Stimulated activated CD8-positive, alpha-beta memory T cell treated with anti-CD3 and anti-CD28 coated beads, Interleukin-7, amount 100 ng/mL, for 4 hours (primary cell): Measurements from ENCODE around the gene ATG9A.
"Not testable (repeated sequence)": the region's sequence is repeated elsewhere in the genome, so short reads cannot be mapped to it uniquely, and the experiment has no call there.

Experiments used
- DNase-seq, 2 donors: peaks; one replicate each; pipeline ENCODE4 v3.0.0-alpha.2; 2020; ENCODE audit warnings: low read depth in 2 of 2

ATG9A gene

GRCh38 chr2:219229305-219230058 is at the start of gene ATG9A, which contains the start of gene ANKZF1:
Gene ATG9A (minus strand): TSS chr2:219229636. CDS start chr2:219228024, 1,612 bp downstream.
Gene ANKZF1 (plus strand): TSS chr2:219229806. CDS start chr2:219230258, 452 bp downstream.
- DNase-seq: peak; percentile 97 to 98

GRCh38 chr2:219278655-219279150 is 49.3 kb upstream of the ATG9A start:
- DNase-seq: no peak

DNA sequence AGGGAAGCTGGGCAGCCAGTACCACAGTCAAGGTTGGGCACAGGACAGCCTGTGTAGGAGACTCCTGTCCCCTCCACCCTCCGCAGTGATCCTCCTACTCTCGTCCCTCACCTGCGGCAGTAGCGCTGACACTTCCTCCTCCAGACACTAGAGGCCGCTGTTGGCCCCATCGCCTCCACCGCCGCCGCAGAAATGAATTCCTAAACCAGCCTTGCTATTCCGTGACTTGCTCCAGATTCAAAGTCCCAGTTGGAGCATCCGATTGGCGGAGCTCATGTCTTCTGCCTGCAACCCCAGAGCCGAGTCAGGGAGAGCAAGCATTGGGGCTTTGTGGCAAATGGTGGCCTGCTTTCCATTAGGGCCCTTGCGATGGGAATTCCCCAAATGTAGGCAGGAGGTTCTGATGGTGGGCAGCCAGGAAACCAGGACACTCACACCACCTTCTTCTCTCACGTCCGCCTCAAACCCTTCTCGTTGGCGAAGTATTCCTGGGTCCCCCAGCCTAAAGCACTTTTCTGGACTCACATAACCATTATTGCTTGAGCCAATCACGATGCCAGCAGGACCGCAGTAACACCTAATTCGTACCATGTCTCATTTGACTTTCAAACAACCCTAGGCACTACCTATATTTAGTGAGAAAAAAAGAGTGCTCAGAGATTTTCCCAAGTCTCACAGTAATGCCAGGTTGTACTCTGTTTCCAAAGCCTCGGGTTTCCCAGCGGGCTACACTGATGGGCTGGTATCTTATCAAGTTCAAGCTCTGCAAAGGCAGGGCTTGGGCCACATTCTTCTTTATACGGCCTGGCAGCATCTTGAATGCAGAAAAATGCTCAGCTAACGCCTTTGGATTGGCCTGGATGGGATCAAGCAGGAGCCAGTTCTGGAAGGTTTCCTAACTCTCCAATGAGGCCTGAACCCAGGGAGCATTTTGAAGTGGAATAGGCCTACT is 48.5 kb upstream of the ATG9A start:
- peak; percentile 47 to 55 for DNase-seq

DNA sequence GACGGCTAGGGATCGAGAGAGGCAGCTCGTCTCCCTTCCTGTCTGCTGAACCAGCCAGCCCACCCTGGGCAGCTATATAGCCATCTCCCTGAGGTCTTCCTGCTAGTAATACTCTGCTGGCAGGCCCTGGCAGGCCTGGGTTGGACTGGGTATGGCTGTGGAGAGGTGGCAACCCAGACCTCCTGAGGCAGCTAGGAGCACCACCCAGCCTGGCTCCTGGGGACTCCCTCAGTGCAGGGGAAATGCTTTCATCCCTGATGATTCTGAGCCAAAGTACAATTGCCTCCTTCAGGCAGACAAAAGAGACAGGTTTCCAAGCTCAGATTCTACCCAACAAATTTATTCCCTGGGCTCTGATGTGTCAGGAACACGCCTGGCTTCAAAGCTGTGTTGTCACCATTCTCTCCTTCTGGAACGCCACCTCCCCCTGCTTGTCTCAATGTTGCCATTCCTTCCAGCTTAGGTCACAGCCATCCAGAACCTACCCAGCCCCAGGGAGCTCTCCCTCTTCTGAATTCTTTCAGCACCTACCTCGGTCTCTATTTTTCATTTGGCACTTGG is 45.0 kb upstream of the ATG9A start:
- no peak for DNase-seq

DNA sequence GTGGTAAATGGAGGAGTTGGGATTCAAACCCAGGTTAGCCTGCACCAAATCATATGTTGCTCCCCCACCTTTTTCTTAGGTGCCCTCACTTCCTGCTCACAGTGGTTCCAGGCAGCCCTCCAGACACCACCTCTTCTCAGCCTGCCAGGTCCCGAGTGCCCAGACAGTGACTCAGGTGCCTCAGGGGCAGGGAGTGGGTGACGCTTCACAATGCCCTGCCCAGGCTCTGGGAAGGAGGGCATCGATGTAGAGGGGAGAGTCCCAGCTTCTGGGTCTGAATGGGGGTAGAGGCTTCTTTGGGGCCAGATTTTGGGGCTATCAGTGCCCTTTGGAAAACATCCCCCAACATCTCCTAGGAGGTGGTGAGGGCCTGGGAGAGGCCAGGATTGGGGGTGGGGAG is 44.5 kb upstream of the ATG9A start:
- DNase-seq: no peak

DNA sequence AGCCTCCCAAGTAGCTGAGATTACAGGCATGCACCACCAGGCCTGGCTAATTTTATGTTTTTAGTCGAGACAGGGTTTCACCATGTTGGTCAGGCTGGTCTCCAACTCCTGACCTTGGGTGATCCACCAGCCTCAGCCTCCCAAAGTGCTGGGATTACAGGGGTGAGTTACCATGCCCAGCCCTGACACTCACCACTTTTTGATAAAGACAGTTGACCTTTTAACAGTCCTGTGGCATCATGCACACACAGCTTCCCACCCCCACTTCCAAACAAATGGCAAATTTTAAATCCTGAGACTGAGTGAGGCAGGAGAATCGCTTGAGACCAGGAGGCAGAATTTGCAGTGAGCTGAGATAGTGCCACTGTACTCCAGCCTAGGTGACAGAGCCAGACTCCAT is 43.6 kb upstream of the ATG9A start:
- no peak for DNase-seq

- no peak for DNase-seq
Observed at GRCh38 chr2:219272356-219272755, 42.9 kb upstream of the ATG9A start.

- no peak for DNase-seq
Observed at GRCh38 chr2:219271021-219271420, 41.6 kb upstream of the ATG9A start.

DNA sequence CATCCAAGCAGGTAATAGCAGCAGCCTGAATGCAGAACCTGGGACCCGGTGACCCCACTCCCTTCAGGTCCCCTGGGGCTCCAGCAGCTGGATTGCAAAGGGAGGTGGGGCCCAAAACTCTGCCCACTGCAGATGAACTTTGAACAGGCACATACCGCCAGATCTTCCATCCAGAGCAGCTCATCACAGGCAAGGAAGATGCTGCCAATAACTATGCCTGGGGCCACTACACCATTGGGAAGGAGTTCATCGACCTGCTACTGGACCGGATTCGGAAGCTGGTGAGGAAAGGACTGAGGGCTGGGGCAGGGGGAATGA is 40.6 kb upstream of the ATG9A start:
- DNase-seq: no peak

DNA sequence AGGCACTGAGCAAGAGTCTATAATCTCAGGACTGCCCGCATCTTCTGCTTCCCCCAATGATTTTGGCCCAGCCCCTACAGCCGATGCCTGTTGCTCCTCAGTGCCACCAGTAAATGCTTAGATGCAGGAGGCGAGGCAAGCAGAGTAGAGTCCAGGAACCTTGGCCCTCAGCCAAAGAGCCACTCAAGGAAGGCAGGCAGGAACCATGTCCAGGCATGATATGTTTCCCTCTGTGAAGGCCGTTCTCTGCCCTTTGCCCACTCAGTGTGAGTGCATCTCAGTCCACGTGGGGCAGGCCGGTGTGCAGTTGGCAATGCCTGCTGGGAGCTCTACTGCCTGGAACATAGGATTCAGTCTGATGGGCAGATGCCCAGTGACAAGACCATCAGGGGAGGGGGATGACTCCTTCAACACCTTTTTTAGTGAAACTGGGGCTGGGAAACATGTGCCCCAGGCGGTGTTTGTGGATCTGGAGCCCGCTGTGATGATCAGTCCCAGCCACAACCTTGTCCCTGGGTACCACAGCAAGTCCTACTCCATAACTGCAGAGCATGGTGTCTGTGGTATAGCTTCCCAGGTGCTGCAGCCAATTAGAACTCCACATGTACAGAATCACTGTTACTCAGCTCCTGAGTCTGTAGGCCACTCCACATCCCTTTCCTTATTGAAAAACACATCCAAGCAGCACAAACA is 40.1 kb upstream of the ATG9A start:
- no peak for DNase-seq

DNA sequence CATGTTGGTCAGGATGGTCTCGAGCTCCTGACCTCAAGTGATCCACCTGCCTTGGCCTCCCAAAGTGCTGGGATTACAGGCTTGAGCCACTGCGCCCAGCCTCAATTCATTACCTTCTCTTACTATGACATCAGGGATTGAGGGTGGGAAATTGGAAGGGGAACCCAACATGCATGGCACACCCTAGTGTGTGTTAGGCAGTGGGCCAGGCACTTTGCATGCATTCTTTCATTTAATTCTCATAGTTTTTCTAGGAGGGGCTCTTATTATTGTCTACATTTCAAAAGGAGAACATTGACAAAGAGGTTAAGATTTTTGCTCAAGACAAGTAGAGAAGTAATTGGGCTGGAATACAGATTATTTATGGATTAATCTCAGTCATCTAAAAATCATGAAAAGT is 38.9 kb upstream of the ATG9A start:
- no peak for DNase-seq

GRCh38 chr2:219266886-219267285 is 37.5 kb upstream of the ATG9A start:
- DNase-seq: no peak

- no peak for DNase-seq
Observed at GRCh38 chr2:219266232-219266631, 36.8 kb upstream of the ATG9A start.

- no peak for DNase-seq
Observed at GRCh38 chr2:219261024-219261855, 31.8 kb upstream of the ATG9A start.

- DNase-seq: not testable (repeated sequence)
Observed at GRCh38 chr2:219258942-219259341, 29.5 kb upstream of the ATG9A start.

- DNase-seq: no peak
Observed at GRCh38 chr2:219254590-219255201, 25.3 kb upstream of the ATG9A start.

DNA sequence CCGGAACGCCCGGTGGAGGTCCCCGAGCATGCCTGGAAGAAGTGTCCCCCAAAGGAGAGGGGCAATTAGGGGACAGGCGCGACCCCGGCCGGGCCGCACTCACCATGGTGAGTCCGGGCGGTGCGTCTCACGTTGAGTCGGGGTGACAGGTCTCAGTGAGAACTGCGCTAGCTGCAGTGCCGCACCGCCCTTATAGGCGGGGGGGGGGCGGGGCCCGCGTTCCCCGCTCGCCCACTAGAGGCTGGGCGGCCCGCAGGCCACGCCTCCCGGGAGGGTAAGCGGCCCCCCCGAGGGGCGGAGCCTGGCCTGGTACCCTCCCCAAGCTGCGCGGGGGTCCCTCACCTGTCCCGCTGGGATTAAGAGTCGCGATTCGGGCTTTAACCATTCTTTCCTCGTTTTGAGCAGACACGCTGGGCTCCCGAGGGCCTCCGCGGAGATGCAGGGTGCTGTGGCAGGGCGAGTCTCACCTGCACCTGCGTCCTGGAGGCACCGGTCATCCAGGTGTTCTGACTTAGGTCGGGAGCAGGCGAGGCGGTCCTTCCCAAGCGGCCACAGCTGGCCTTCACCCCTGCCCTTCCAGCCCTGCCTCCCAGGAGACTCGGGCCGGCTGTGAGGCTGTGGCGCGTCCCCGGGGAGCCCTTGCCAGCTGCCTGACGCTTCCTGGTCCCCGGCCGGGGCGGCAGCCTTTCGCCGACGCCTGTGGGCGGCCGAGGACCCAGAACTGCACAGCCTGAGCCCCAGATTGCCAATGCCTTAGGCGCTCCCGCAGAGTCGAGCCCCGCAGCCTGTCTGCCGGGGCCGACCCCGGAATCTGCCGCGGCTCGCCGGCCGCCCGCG is 24.5 kb upstream of the ATG9A start, which contains the start of gene TUBA4A:
TSS of gene TUBA4A (minus strand) at position 166 of the 837 bp plus-strand sequence. CDS start at position 106, 60 bp downstream.
- DNase-seq: peak; percentile 79 to 88

DNA sequence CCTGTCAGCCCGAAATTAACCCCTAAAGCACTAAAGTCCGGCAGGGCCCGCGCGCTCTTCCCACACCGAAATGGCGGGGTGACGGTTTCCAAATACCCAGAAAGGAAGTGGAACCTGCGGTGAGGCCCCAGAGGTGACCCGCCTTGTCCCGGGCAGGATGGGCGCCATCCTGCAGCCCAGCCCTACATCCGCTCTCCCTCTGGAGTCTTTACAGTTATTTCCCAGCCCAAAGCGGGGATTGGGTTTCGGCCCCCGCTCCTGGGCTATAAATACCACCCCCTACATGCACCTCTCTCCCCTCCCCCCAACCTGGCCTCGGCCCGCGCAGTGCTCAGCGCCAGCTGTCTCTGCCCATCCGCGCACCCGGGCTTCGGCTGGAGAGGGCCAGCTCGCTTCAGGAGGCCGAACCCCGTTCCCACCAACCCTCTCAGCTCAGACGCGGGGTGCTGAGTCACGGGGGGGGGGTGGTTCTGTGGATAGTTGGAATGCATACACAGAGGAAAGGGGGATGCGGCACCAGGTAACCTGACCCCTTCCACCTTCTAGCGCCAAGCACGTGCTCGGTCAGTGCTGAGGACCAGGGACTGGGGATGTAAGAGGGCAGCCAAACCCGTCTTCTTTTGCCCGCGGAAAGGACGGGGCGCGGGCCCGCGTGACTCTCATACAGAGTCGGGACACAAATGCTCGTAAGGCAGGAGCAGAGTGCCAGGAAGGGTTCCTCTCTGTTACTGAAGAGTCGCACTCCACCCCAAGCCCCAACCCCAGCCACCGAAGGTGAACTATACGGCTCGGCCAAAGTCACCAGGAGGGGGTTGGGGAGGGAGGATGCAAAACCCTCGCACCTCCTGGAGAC is 23.7 kb upstream of the ATG9A start, which contains the start of gene TUBA4B:
TSS of gene TUBA4B (plus strand) at position 344 of the 853 bp plus-strand sequence. CDS start at position 509, 165 bp downstream.
- peak in 1 of 2 donors; percentile 25 for DNase-seq
